ENCODE data around the gene ZBTB46.
A peak's percentile ranks its signal among the peaks of the same experiment; 100 is the strongest.
"Not testable (repeated sequence)": the region's sequence is repeated elsewhere in the genome, so short reads cannot be mapped to it uniquely, and the experiment has no call there.

ZBTB46 gene, protein sequence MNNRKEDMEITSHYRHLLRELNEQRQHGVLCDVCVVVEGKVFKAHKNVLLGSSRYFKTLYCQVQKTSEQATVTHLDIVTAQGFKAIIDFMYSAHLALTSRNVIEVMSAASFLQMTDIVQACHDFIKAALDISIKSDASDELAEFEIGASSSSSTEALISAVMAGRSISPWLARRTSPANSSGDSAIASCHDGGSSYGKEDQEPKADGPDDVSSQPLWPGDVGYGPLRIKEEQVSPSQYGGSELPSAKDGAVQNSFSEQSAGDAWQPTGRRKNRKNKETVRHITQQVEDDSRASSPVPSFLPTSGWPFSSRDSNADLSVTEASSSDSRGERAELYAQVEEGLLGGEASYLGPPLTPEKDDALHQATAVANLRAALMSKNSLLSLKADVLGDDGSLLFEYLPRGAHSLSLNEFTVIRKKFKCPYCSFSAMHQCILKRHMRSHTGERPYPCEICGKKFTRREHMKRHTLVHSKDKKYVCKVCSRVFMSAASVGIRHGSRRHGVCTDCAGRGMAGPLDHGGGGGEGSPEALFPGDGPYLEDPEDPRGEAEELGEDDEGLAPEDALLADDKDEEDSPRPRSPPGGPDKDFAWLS

DNA sequence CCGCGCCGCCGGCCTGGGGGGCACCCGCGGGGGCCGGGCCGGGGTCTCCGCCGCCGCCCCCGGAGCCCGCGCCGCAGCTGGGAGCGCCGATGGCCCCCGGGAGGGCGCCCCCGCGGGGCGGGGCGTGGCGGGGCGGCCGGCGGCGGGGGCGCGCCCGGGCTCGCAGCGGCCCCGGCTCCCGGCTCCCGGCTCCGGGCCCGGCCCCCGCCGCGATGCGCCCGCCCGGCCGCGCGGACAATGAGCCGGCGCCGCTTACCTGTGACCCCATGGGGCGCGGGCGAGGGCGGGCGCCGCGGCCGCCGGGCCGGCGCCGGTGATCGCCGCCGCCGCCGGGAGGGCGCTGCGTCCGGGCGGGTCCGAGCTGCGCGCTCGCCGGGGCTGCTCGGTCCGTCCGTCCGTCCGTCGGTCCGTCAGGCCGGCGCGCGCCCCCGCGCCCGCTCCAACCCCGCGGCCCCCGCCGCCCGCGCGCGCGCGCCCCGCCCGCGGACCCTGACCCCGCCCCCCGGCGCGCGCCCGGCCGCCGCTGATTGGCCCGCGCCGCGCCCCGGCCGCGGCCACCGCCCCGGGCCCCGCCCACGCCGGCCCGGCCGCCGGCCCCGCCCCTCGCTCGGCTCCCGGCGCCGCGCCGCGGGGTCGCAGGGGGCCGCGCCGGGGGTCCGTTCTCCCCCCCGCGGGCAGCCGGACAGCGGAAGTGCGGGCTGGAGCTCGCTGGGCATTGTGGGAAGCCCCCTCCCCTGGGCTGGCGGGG, at the start of gene ZBTB46:
ZBTB46 (minus strand) TSS at position 424 of the 748 bp plus-strand sequence. CDS start 40,507 bp downstream, outside the sequence.
- peak in 5 of 51 donors; percentile 10 to 61 (median 18) for DNase-seq

DNA sequence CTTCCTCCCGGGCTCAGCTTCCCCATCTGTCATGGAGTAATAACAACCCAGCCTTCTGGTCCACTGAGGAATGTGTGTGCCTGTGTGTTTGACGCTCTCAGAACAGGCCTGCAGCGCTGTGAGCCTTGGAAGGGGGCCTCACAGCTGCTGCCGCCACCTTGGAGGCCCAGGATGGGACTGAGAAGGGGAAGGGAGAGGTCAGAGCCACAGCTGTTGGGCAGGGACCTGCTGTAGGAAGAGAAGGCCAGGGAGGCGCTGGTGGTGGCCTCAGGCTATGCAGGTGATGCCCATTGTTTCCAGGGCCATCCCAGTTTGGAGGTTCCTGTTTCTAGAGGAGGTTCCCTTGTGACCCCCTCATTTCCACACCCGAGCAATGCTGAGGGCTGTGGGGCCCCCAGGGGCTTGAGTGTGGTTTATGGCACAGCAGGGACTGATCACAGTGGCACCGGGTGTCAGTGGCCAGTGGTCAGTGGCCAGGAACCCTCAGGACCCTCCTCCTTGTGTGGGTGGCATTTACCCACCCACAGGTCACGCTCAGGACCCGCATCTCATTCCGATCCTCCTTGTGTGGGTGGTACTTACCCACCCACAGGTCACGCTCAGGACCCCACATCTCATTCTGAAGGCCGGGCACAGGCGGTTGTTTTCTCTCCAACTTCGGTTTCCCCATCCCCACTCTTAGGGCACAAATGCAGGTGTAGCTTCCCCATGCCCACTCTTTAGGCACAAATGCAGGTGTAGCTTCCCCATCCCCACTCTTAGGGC, 48.0 kb upstream of the ZBTB46 start:
- DNase-seq = no peak

DNA sequence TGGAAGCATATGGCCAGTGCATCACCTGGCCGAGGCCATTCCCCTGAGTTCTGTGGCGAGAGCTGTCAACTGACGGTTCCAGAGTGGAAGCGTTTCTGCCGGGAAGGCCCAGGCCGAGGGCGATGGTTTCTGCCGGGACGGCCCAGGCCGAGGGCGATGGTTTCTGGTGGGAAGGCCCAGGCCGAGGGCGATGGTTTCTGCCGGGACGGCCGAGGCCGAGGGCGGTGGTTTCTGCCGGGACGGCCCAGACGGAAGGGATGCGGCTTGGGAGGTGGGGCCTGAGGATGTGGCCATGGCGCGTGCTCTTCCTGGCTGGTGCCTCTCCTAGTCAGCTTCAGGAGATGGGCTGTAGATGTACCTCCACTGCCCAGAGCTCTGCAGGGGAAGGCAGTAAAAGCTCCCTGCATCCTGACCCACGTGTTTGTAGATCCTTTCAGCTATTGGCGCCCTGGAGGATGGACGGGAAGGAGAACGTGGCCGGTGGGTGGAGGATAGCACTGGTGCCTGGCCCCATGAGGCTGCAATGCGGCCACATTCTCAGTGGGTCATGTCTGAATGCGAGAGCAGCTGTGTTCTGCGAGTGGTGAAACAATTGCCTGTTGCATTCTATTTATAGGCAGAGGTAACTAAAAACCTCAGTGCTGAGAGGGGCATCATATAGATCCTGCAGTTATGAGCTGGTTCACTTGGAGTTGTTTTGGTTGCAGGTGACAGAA, 46.8 kb upstream of the ZBTB46 start:
- DNase-seq = no peak

DNA sequence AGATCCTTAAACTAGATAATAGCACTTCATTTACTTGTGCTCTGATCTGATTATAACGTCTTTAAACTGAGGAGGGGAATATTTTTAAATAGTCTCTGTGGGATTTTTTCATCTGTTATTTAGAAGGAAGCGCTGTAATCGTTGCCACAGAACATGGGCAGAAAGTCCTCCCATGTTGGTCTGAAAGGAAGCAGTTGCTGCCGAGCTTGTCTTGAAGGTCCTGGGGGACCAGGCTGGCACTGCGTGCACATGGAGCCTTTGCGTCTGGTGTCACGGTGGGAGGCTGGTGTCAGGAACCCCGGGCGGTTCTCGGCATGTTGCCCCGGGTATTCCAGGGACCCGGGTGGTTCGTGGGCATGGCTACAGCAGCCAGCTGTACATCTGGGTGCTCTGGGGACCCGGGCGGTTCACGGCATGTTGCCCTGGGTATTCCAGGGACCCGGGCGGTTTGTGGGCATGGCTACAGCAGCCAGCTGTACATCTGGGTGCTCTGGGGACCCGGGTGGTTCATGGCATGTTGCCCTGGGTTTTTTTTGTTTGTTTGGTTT, 45.5 kb upstream of the ZBTB46 start:
- DNase-seq = no peak

DNA sequence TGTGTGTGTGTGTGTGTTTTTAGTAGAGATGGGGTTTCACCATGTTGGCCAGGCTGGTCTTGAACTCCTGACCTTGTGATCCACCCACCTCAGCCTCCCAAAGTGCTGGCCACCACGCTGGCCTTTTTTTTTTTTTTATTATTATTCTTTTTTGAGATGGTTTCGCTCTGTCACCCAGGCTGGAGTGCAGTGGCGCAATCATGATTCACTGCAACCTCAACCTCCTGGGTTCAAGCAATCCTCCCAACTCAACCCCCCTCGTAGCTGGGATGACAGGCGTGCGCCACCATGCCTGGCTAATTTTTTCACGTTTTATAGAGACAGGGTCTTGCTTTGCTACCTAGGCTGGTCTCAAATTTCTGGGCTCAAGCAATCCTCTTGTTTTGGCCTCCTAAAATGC, 43.2 kb upstream of the ZBTB46 start:
- not testable (repeated sequence) for DNase-seq

DNA sequence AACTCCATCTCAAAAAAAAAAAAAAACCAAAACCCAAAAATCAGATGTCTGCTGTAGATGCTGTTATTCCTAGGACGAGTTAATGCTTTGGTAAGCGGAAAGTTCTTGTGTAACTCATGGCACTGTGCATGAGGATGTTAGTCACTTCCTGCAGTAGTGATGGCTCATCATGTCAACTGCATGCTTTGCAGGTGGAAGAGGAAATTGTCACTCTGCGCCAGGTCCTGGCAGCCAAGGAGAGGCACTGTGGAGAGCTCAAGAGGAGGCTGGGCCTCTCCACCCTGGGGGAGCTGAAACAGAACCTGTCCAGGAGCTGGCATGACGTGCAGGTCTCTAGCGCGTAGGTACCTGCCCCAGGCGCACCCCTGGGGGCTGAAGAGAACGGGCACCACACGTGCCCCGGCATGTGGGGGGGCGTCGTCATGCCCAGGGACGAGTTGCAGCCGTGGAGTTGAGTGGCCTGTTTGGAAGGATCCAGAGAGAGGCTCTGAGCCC, 42.5 kb upstream of the ZBTB46 start:
- DNase-seq = peak in 3 of 51 donors; percentile 13 to 28 (median 16)

DNA sequence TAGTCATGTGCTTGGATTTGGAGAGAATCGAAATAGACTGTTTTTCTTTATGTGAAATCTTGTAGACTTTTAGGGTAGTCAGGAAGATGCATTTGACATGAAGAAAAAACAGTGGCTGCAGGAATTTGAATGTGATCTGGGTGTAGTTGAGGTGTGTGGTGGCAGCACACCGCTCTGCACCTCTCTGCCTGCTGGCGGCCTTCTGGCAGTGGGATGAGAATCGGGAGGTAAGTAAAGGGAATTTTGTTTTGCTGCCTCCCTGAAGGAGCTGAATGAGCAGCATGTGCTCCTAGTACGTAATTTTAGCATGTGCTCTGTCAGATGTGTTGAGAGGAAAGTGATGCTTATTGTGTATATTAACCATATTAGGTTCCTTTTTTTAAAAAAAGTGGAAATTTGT, 37.2 kb upstream of the ZBTB46 start:
- DNase-seq = no peak

DNA sequence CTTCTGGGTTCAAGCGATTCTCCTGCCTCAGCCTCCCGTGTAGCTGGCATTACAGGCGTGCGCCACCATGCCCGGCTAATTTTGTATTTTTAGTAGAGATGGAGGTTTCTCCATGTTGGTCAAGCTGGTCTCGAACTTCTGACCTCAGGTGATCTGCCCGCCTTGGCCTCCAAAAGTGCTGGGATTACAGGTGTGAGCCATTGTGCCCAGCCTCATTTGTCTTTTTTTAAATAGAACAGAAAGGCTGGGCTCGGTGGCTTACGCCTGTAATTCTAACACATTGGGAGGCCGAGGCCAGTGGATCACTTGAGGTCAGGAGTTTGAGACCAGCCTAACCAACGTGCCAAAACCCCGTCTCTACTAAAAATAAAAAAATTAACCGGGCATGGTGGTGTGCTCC, 36.0 kb upstream of the ZBTB46 start:
- DNase-seq = not testable (repeated sequence)

DNA sequence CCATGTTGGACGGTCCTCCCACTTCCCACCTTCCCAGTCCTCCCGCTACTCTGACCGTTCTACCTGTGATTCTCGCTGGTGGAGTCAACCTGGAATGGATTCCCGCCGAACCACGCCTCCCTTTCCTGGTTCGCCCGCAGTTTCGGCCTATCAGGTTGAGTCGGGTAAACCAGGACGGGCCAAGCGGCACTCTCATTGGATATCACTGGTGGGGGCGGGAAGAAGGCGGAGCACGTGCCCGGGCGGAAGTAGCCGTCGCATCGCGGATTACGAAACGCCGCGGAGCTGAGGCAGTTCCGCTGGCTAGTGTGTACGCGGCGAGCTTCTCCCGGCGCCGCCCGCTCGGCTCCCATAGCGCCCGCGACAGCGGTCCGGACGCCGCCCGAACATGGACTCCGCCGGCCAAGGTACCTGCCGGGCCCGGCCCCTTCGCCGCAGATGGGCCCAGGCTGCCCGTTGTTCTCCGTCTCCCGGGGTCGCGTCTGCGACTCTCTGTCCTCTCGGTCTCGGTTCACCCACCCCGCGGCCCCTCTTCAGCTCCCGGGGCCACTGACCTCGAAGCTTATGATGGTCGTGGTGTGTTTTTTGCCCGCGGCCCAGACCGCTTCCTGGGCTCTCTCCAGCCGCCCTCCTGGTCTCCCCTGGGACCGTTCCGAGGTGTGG, 34.0 kb upstream of the ZBTB46 start, which contains the start of gene TPD52L2:
TPD52L2 (plus strand) TSS at position 293 of the 663 bp plus-strand sequence; CDS start at position 389, 96 bp downstream.
- DNase-seq = peak; percentile 75 to 99 (median 97)

DNA sequence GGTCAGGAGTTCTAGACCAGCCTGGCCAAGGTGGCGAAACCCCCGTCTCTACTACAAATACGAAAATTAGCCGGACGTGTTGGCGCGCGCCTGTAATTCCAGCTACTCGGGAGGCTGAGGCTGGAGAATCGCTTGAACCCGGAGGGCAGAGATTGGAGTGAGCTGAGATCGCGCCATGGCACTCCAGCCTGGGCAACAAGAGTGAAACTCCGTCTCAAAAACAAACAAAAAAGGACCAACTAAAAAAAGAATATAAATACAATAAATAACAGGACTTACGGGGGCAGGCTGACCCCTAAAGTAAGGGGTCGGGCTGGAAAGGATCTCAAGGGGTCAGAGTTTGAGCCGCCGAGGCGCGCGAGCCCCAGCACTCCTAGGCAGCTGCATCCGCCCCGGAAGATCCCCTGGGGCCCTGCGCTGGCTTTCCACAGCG, 33.5 kb upstream of the ZBTB46 start:
- DNase-seq = no peak

DNA sequence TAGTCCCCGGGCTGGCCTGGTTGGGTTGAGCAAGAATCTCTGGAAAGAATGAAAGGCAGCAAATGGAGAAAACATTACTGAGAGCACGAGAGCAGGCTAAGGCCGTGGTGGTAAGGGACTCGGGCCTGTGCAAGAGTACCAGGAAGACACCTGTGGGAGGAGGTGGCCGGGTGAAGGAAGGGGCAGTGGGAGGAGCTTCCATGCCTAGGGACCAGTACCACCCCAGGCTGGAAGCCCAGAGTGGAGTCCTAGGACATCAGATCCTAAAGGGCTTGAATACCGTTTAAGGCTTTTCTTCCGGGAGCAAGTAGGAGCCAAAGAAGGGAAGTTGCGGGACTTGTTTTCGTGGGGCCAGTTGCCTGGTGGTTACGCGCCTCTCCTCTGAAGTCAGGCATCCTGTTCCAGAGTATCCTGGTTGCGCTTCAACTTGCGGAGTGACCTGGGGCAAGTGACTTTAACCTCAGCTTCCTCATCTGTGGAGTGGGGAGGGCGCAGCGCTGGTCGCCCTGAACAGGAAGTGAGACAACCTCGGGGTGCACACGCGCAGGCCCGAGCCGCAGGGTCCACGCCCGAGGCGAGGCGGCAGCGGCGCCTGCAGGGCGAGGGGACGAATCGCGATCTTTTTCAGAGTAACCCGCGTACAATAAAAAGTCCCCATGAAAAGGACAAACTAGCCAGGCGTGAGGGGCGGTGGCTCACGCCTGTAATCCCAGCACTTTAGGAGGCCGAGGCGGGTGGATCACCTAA, 32.9 kb upstream of the ZBTB46 start:
- DNase-seq = peak in 45 of 51 donors; percentile 10 to 71 (median 46)

DNA sequence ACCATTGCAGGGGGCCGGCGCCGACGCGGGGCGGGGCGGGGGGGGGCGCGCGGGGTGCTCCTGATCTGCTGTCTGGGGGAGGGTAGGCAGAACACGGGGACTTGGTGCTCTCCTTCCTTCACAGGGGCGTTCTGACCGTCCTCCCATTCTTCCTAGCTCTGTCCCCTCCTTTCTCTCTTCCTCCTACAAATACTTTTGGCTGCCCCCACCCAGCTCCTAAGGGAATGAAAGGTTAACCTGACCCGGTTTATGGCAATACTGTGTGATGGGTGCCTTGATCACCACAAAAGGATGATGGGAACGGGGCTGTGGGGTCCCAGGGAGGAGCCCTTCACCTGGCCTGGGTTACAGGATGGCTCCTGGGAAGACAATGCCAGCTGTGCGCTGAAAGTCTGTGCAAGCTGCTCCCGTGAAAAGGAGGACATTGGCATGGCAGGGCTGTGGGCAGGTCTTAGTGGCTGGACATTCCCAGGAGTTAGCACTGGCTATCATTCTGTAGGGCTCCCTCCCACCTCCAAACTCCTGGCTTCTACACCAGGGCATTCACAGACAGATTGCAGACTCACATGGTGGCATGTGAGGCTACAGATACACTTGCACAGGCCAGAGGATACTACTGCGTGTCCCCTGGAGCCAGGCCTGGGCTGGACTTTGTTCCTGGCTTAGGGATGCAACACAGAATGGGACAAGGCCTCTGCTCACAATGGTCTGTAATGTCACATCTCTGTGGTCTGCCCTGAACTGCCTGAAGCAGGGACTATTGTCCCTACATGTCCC, 32.1 kb upstream of the ZBTB46 start:
- no peak for DNase-seq

DNA sequence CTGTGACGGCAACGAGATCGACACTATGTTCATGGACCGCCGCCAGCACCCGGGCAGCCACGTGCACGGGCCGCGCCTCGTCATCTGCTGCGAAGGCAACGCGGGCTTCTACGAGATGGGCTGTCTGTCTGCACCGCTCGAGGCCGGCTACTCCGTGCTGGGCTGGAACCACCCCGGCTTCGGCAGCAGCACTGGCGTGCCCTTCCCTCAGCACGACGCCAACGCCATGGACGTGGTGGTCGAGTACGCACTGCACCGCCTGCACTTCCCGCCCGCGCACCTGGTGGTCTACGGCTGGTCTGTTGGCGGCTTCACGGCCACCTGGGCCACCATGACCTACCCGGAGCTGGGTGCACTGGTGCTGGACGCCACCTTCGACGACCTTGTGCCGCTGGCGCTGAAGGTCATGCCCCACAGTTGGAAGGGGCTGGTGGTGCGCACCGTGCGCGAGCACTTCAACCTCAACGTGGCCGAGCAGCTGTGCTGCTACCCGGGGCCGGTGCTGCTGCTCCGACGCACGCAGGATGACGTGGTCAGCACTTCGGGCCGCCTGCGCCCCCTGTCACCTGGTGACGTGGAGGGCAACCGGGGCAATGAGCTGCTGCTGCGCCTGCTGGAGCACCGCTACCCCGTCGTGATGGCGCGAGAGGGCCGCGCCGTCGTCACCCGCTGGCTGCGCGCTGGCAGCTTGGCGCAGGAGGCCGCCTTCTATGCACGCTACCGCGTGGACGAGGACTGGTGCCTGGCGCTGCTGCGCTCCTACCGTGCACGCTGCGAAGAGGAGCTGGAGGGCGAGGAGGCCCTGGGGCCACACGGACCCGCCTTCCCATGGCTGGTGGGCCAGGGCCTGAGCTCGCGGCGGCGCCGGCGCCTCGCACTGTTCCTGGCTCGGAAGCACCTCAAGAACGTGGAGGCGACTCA, 31.2 kb upstream of the ZBTB46 start:
- DNase-seq = no peak

DNA sequence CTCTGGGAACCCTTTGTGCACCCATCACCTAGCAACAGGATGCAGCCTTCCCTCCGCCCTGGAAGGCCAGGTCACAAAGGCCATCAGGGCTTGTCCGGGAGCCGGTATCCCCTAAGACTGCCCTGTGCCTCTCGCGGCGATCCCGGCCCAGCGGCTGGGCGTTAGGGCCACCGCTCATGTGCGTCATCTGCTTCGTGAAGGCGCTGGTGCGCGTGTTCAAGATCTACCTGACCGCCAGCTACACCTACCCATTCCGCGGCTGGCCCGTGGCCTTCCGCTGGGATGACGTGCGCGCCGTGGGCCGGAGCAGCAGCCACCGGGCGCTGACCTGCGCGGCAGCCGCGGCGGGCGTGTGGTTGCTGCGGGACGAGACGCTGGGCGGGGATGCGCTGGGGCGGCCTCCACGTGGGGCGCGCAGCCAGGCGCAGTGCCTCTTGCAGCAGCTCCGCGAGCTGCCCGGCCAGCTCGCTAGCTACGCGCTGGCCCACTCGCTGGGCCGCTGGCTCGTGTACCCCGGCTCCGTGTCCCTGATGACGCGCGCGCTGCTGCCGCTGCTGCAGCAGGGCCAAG, 30.4 kb upstream of the ZBTB46 start, which contains the start of gene ABHD16B:
ABHD16B (plus strand) TSS at position 134 of the 570 bp plus-strand sequence; CDS start at position 177, 43 bp downstream.
- no peak for DNase-seq

DNA sequence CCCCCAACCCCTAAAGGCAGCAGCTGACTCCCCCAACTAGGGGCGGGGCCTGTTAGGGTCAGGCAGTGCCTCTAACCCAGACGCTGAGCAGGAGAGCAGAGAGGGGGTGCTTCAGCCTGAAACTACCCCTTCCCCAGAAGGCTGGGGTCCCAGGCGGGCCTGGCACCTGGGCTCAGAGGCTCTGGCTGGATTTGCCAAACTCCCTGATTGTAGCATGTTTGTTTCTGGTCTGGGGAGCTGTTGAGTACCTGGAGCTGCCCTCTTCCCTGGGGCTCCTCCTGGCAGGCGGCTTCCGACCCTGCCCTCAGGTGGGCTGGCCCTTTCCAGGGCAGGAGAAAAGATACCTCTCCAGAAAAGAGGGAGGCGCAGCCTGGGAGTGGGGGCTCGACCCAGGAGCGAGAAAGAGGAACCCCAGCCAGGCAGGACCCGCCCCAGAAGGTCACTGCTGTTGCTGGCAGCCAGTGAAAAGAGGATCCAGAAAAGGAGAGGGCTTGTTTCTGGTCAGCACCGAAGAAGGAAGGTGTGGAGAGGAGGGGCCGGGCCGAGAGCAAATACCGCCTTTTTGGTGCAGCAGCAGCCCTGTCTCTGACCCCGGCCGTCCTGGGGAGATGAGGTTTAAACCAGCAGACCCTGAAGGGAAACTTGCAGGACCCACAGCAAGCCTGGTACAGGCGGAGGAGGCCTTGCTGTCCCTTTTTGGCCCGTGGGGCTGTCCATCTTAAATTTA, 29.4 kb upstream of the ZBTB46 start:
- peak in 6 of 51 donors; percentile 6 to 25 (median 18) for DNase-seq
